SKM-1 (cell line): ENCODE measurements around the gene TMEM108.

ENCODE experiments used
- DNase-seq: peaks from one replicate; lab custom pipeline; 2025; ENCODE audit not compliant: unreplicated experiment; lab: John Stamatoyannopoulos, UW

The TMEM108 gene

GRCh38 chr3:133053532-133053931 is 15.3 kb downstream of the TMEM108 start:
- no peak for DNase-seq

- DNase-seq, result no peak
Observed at GRCh38 chr3:133054586-133054985, 16.4 kb downstream of the TMEM108 start.

- no peak for DNase-seq
Observed at GRCh38 chr3:133055339-133055738, 17.1 kb downstream of the TMEM108 start.

- no peak for DNase-seq
Observed at GRCh38 chr3:133058243-133058642, 20.1 kb downstream of the TMEM108 start.

GRCh38 chr3:133058831-133059230 is 20.6 kb downstream of the TMEM108 start:
- no peak for DNase-seq

GRCh38 chr3:133065193-133065961 is 27.2 kb downstream of the TMEM108 start:
- DNase-seq, result no peak

GRCh38 chr3:133066026-133066425 is 27.8 kb downstream of the TMEM108 start:
- no peak for DNase-seq

GRCh38 chr3:133069556-133070286 is 31.5 kb downstream of the TMEM108 start:
- no peak for DNase-seq

GRCh38 chr3:133074977-133075376 is 36.8 kb downstream of the TMEM108 start:
- DNase-seq, result no peak

- no peak for DNase-seq
Observed at GRCh38 chr3:133077688-133078087, 39.5 kb downstream of the TMEM108 start.

GRCh38 chr3:133079621-133080020 is 41.4 kb downstream of the TMEM108 start:
- no peak for DNase-seq

GRCh38 chr3:133081016-133081415 is 42.8 kb downstream of the TMEM108 start:
- no peak for DNase-seq

GRCh38 chr3:133083395-133083794 is 45.2 kb downstream of the TMEM108 start:
- DNase-seq, result no peak

GRCh38 chr3:133089906-133090485 is 51.8 kb downstream of the TMEM108 start:
- DNase-seq, result no peak

GRCh38 chr3:133092681-133093080 is 54.5 kb downstream of the TMEM108 start:
- no peak for DNase-seq

- no peak for DNase-seq
Observed at GRCh38 chr3:133093366-133093765, 55.2 kb downstream of the TMEM108 start.

- no peak for DNase-seq
Observed at GRCh38 chr3:133096900-133097613, 58.9 kb downstream of the TMEM108 start.

- DNase-seq, result no peak
Observed at GRCh38 chr3:133103706-133104105, 65.5 kb downstream of the TMEM108 start.

- DNase-seq, result no peak
Observed at GRCh38 chr3:133106169-133106568, 68.0 kb downstream of the TMEM108 start.

GRCh38 chr3:133112666-133113065 is 74.5 kb downstream of the TMEM108 start:
- DNase-seq, result no peak

GRCh38 chr3:133113526-133113925 is 75.3 kb downstream of the TMEM108 start:
- DNase-seq, result no peak
